Pancreas (tissue), 10 donors: ENCODE results near the gene ARRB1. TPM values are rescaled to one million over a fixed set of nuclear protein-coding genes. Genes with fewer than 3 reads are reported as not detected.

ENCODE experiments used
- ATAC-seq, 4 donors: fragments of 200-7000 bp; cut with Tn5 transposase; one replicate each; pipeline versions ENCODE4 v1.8.0 to v1.9.1; 2020; ENCODE audit warnings: mild to moderate bottlenecking in 4 of 4, moderate library complexity in 4 of 4
- DNase-seq, 6 donors: peaks; one replicate each; pipeline ENCODE4 v3.0.0-alpha.2; 2020
- FAIRE-seq: peaks from 2 replicates; lab custom pipeline; 2012; peaks lifted over from hg19 to GRCh38; lab: Jason Lieb, UNC
- H3K27ac ChIP-seq, 4 donors: fragments of 200-600 bp; sonication (generic); 1 replicate in 3 of 4; 2 replicates in 1 of 4; pipeline versions ENCODE4 v1.5.0 to v1.8.0; 2020
- H3K27me3 ChIP-seq, 4 donors: fragments of 200-600 bp; one replicate each; pipeline ENCODE4 v1.8.0; 2021
- H3K36me3 ChIP-seq, 3 donors: fragments of 200-600 bp; sonication (generic) in 1 of 3; one replicate each; pipeline versions ENCODE4 v1.5.0 to v1.8.0; 2020 to 2021
- H3K4me1 ChIP-seq, 3 donors: fragments of 200-600 bp; one replicate each; pipeline ENCODE4 v1.8.0; 2021
- H3K4me3 ChIP-seq, 4 donors: fragments of 200-600 bp; sonication (generic) in 2 of 4; one replicate each; pipeline versions ENCODE4 v1.5.0 to v1.8.0; 2020 to 2021
- H3K9me3 ChIP-seq, 4 donors: fragments of 200-600 bp; one replicate each; pipeline ENCODE4 v1.8.0; 2021
- WGBS, 2 donors: extraction: QIAGEN DNeasy Blood & Tissue Kit; methylation state at CpG; one replicate each; pipeline ENCODE4 v1.1.7; 2013; 5-methylcytosine and 5-hydroxymethylcytosine counted together
- intact Hi-C, 3 donors: fragments of 100-400 bp; cut with DNase I; formaldehyde crosslinking; loops; one replicate each; pipeline versions ENCODE4 v1.11.1 to v1.14.2; 2022
- polyA plus RNA-seq, 2 donors: library from polyadenylated mRNA; stranded (reverse); fragments of 200-250 nt; gene quantifications; one replicate each; pipeline ENCODE4 v1.2.3, GENCODE V29; 2013
- total RNA-seq, 6 donors: library from RNA; stranded (reverse); fragmentation: NEBNext Ultra II Directional in 4 of 6; extraction: Animal tissue kit (Norgen Biotek cat#: 25700) in 4 of 6; gene quantifications; one replicate each; pipeline versions ENCODE4 v1.2.1 to v1.2.4, GENCODE V29; 2021 to 2023
- TF ChIP-seq, protein P1 (sequence below), 4 donors: fragments of 200-600 bp; sonication (generic) in 3 of 4; IDR thresholded peaks; one replicate each; pipeline versions ENCODE4 v1.5.0 to v1.8.0; 2021; ENCODE audit warnings: antibody characterized with exemption in 4 of 4
- donor health status: healthy with polysubstance abuse.
- donor health status: DM: no; HTN: no; CAD: no; lungs with moderate emphysema.
- donor health status: DM: no; HTN: no; CAD: no.
- donor health status: control.
- donor health status: control.
- donor health status: Bipolar disorder and iron deficiency.
- donor health status: DM: yes; HTN: yes; CAD: no.
- donor health status: DM: no; HTN: no; CAD: no.
- donor health status: DM: no; HTN: no; CAD: no.
- donor health status: DM: yes; HTN: yes; CAD: no.

Gene ARRB1
- total and polyA plus RNA-seq, 8 donors: 7.8 to 68.1 (median 33.0) TPM

GRCh38 chr11:75344761-75345454, 6.6 kb downstream of the ARRB1 start:
- TF ChIP-seq, protein P1, sequence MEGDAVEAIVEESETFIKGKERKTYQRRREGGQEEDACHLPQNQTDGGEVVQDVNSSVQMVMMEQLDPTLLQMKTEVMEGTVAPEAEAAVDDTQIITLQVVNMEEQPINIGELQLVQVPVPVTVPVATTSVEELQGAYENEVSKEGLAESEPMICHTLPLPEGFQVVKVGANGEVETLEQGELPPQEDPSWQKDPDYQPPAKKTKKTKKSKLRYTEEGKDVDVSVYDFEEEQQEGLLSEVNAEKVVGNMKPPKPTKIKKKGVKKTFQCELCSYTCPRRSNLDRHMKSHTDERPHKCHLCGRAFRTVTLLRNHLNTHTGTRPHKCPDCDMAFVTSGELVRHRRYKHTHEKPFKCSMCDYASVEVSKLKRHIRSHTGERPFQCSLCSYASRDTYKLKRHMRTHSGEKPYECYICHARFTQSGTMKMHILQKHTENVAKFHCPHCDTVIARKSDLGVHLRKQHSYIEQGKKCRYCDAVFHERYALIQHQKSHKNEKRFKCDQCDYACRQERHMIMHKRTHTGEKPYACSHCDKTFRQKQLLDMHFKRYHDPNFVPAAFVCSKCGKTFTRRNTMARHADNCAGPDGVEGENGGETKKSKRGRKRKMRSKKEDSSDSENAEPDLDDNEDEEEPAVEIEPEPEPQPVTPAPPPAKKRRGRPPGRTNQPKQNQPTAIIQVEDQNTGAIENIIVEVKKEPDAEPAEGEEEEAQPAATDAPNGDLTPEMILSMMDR (IDR thresholded peaks at IDR 0.05): no peak
- Histone ChIP-seq H3K27me3 (no peaks in the 10 kb centered on the region), H3K4me3 (no peak overlapping the region), H3K9me3 (no peaks in the 10 kb centered on the region), H3K27ac (peak overlapping the region in 1 of 4 donors; percentile 84), H3K4me1 (peaks cover 57 to 78% (median 60%) of the 10 kb centered on the region in 3 donors), H3K36me3 (no peaks in the 10 kb centered on the region)
- DNase-seq: peak in 2 of 6 donors; percentile 43 to 58
- 82 to 85% methylated on average over 11 of the region's 11 CpGs for WGBS, 2 donors
- intact Hi-C loops: no loop called here
- ATAC-seq: no peak
- FAIRE-seq: no peak

DNA sequence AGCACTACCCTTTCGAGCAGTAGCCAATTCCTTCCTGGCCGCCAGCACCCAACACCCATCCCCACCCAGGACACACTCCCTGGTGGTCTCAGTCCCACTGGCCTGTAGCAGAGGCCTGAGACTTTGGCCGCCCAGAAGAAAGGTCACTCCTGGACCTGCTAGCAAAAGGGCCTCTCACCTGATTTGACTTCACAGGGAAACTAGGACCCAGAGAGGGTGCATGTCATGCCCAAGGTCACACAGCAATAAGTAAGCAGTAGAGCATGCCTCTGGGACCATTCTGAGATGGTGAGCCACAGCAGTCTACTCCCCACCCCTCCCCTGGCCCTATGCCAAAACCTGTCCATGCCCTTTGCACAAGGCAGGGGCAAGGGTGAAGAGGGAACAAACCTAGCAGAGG, 7.3 kb downstream of the ARRB1 start:
- intact Hi-C loops: no loop called here
- peak overlapping the region in 2 of 4 donors; percentile 6 to 12 for H3K4me3 ChIP-seq
- peak overlapping the region; percentile 64 to 85 (median 76) for H3K27ac ChIP-seq
- H3K36me3 ChIP-seq: no peaks in the 10 kb centered on the region
- H3K9me3 ChIP-seq: no peaks in the 10 kb centered on the region
- ATAC-seq: no peak
- WGBS, 2 donors: 50 to 61% methylated on average over 3 of the region's 3 CpGs
- H3K4me1 ChIP-seq: peaks cover 60 to 79% (median 62%) of the 10 kb centered on the region in 3 donors
- H3K27me3 ChIP-seq: no peaks in the 10 kb centered on the region
- no peak for FAIRE-seq
- DNase-seq: peak in 2 of 6 donors; percentile 50 to 72
- TF ChIP-seq, protein P1 (IDR thresholded peaks at IDR 0.05): no peak

DNA sequence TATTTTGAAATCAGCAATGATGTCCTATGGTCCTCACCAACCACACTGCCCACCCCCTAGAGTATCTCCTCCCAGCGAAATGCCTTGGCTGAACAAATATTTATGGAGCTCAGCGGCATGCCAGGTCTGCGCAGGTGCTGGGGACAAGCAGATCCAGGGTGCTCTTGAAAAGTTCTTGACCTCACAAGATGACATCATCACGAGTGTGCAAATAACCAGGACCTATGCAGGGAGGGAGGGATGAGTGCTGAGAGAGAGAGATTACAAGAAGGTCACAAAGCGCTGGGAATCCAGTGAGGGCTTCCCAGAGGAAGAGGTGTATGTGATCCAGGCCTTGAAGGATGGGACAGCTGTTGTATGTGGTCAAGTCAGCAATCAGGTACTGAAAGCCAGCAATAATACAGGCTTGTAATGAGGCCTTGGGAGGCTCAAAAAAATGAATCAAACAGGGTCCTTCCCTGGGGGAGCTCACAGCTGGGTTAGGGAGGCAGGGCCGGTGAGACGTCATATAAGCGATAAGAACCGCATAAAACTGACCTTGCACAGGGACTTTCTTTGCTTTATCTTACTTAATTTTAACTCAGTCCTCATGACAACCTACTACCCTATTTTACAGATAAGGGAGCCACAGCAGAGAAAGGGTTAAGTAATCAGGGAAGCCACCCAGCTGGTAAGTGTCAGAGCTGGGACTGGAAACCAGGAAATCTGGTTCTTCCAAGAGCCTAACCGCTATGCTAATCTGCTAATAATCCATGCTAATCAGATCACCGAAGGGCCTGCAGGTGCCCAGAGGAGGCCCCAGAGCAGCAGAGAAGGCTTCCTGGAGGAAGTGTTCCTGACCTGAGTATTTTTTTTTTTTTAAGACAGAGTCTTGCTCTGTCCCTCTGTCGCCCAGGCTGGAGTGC, 8.2 kb downstream of the ARRB1 start:
- Histone ChIP-seq H3K4me1 (peaks cover 65 to 80% (median 72%) of the 10 kb centered on the region in 3 donors), H3K4me3 (peak overlapping the region in 2 of 4 donors; percentile 6 to 12), H3K27ac (peak overlapping the region; percentile 64 to 85 (median 76)), H3K36me3 (no peaks in the 10 kb centered on the region), H3K27me3 (no peaks in the 10 kb centered on the region), H3K9me3 (no peaks in the 10 kb centered on the region)
- intact Hi-C loops: no loop called here
- peak in 5 of 6 donors; percentile 83 to 88 (median 85) for DNase-seq
- ATAC-seq: peak; percentile 67 to 83 (median 73)
- 13 to 18% methylated on average over 12 of the region's 12 CpGs for WGBS, 2 donors
- no peak for FAIRE-seq
- TF ChIP-seq, protein P1 (IDR thresholded peaks at IDR 0.05): no peak

DNA sequence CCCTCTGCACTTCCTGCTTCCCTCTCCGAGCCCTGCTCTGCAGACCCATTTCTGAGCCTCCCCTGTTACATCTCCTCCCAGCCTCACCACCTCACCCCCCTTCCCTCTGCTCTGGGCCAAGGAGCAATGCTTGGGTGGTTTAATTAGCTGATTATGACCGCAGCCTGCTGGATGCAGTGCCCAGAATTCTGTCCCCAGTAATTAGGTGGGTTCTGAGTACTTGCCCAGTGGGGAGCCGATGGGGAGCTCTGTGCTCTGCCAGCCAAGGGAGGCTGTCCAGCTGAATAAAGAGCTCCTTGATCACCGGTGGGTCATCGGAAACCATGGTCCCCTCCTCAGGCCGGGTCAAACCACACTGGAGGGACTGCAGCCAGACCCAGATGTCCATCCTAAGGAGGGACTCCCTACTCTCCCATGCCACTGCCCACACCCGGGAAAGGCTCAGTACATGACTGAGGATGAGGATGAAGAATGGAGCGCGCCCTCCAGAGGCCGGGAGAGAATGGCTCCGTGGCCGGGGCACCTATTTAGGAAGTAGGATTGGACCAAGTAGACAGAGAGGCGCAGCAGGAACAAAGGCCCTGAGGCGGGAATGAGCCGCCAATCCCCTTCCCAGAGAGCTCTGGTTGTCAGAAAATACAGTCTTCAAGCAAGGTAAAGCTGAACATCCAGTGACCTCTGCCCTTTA, 9.1 kb downstream of the ARRB1 start:
- Histone ChIP-seq H3K4me3 (no peak overlapping the region), H3K9me3 (no peaks in the 10 kb centered on the region), H3K27me3 (no peaks in the 10 kb centered on the region), H3K27ac (peak overlapping the region; percentile 55 to 85 (median 76)), H3K4me1 (peaks cover 61 to 81% (median 78%) of the 10 kb centered on the region in 3 donors), H3K36me3 (no peaks in the 10 kb centered on the region)
- FAIRE-seq (no peak), DNase-seq (peak in 2 of 6 donors; percentile 61 to 64), ATAC-seq (peak in 2 of 4 donors; percentile 4 to 5)
- TF ChIP-seq, protein P1 (IDR thresholded peaks at IDR 0.05): no peak
- intact Hi-C loops: no loop called here
- WGBS, 2 donors: 60 to 65% methylated on average over 15 of the region's 15 CpGs
